ENCODE results near the gene NUDT19.

DNA sequence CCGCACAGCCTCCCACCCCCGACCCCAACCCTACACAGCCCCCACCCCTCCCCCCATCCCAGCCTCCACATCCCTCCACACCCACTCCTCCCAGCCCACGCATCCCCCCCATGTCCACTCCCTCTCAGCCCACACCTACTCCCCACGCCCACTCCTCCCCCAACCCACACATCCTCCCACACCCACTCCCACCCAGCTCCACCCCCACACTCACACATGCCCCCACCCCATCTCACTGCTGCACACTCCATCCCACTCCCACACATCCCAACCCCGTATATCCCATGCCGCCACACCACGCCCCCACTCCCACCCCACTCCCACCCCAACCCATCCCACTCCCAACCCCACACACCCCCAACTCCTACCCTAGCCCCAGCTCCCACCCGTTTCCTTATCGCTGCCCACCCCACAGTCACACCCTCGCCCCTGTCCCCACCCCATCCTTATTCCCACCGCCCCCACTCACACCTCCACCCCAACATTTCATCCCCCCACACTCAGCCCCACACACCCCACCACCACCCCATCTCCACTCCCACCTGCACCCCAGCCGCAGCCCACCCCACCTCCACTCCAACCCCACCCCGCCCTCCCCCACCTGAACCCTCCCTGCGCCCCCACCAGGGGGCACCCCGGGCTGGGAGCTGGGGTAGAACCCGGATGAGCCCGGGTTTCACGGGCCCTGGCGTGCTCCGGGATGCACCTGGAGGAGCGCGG is 28.8 kb downstream of the NUDT19 start:
- TF ChIP-seq, protein P1, sequence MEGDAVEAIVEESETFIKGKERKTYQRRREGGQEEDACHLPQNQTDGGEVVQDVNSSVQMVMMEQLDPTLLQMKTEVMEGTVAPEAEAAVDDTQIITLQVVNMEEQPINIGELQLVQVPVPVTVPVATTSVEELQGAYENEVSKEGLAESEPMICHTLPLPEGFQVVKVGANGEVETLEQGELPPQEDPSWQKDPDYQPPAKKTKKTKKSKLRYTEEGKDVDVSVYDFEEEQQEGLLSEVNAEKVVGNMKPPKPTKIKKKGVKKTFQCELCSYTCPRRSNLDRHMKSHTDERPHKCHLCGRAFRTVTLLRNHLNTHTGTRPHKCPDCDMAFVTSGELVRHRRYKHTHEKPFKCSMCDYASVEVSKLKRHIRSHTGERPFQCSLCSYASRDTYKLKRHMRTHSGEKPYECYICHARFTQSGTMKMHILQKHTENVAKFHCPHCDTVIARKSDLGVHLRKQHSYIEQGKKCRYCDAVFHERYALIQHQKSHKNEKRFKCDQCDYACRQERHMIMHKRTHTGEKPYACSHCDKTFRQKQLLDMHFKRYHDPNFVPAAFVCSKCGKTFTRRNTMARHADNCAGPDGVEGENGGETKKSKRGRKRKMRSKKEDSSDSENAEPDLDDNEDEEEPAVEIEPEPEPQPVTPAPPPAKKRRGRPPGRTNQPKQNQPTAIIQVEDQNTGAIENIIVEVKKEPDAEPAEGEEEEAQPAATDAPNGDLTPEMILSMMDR (conservative IDR thresholded peaks at IDR 0.05; ENCODE audit: low read depth, low read length), result no peak
- TF ChIP-seq EZH2 (IDR thresholded peaks at IDR 0.05; ENCODE audit: borderline replicate concordance, low read depth, low read length, poor library complexity, severe bottlenecking), result no peak
